NCI-H510A (cell line): Measurements from ENCODE around the gene C4B.
"Not testable (repeated sequence)": the region's sequence is repeated elsewhere in the genome, so short reads cannot be mapped to it uniquely, and the experiment has no call there.

Experiments used
- DNase-seq: peaks from one replicate; lab custom pipeline; 2025; lab: John Stamatoyannopoulos, UW

The C4B gene

GRCh38 chr6:32014547-32014946 lies at the start of gene C4B:
Gene C4B, plus strand, starts transcription at chr6:32014795. Its CDS starts 51 bp downstream, at chr6:32014846.
- DNase-seq = not testable (repeated sequence)

- DNase-seq = no peak
Observed at GRCh38 chr6:31965700-31966099, 48.9 kb upstream of the C4B start.

GRCh38 chr6:31966506-31966905 lies 48.1 kb upstream of the C4B start:
- no peak for DNase-seq

DNA sequence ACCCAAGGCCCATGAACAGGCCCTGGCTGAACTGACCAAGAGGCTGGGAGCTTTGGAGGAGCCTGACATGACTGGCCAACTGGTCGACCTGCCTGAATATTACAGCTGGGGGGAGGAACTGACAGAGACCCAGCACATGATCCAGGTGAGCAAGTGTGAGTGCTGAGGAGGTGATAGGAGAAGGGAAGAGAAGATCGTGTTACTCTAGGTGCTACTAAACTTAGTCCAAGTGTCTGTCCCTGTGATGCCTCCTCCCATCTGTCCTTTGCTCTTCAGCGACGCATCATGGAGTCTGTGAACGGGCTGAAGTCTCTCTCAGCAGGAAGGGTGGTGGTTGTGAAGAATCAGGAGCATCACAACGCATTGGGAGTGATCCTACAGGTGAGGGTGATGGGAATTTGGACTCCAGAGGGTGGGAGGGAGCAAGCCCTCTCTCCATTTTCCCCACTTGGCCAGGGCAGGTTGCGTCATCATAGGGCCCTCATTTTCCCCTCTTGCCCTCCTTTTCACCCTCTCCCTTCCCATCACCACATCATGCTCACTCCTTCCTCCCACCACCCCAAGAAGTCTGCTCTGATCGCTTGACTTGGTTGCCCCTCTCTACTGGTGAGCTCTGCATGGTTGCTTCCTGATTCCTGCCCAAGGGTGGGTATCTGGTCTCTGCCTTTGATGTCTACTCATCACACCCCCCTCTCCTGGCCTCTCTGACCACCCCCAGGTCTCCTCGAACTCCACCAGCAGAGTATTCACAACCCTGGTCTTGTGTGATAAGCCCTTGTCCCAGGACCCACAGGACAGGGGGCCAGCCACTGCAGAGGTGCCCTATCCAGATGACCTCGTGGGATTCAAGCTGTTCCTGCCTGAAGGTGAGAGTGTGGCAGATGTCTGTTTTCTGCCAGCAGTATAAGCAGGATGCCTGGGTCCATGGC lies 47.3 kb upstream of the C4B start:
- DNase-seq = no peak

DNA sequence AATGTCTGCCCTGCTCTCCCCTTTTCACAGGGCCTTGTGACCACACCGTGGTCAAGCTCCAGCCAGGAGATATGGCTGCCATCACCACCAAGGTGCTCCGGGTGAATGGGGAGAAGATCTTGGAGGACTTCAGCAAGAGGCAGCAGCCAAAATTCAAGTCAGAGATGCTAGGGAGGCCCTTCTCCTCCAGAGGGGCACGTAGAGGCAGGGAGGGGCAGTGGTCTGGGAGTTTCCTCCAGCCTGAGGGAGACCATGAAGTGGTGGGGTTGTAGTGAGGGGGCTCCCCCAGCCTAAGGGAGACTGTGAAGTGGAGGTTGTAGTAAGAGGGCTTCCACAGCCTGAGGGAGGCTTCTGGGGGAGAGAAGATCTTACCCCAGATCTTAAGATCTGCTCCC lies 46.7 kb upstream of the C4B start:
- no peak for DNase-seq

- no peak for DNase-seq
Observed at GRCh38 chr6:31968326-31968725, 46.3 kb upstream of the C4B start.

- DNase-seq = no peak
Observed at GRCh38 chr6:31968791-31969711, 45.5 kb upstream of the C4B start.

GRCh38 chr6:31969712-31970603 lies 44.6 kb upstream of the C4B start:
- no peak for DNase-seq

DNA sequence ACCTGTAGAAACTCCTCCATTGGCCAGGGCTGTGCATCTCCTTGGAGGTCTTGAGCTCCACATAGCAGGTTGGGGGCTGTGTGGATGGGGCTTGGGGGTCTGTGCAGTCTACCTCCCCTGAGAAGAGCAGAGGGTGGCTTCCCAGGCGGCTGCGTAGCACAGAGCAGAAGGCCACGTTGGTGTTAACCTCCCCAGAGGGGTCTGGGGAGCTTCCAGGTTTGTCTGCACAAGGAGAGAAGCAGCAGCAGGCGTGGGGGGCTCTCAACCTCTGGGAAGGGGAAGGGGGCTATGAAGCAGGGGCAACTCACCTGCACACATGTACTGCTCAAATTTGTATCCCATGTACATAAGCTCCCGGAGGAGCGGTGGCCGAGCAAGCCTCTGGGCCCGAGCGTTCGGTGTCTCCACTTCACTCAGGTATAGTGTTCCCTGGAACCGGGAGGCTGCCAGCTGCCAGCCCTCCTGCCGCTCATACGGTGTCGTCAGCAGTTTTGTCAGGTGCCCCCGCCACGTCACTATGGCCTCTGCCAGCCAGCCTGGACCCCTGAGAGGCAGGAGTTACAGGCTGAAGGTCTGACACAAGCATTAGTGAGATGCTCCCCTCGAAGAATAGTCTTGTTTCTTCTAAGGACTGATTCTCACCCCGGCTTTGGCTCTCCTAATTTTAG lies 43.9 kb upstream of the C4B start:
- peak; percentile 63 for DNase-seq

- DNase-seq = no peak
Observed at GRCh38 chr6:31971279-31971992, 43.2 kb upstream of the C4B start.

- DNase-seq = peak; percentile 100
Observed at GRCh38 chr6:31971993-31972708, 42.4 kb upstream of the C4B start, which contains the start of gene DXO. Gene DXO, minus strand, starts transcription at chr6:31972138. Its CDS starts 463 bp downstream, at chr6:31971675.

DNA sequence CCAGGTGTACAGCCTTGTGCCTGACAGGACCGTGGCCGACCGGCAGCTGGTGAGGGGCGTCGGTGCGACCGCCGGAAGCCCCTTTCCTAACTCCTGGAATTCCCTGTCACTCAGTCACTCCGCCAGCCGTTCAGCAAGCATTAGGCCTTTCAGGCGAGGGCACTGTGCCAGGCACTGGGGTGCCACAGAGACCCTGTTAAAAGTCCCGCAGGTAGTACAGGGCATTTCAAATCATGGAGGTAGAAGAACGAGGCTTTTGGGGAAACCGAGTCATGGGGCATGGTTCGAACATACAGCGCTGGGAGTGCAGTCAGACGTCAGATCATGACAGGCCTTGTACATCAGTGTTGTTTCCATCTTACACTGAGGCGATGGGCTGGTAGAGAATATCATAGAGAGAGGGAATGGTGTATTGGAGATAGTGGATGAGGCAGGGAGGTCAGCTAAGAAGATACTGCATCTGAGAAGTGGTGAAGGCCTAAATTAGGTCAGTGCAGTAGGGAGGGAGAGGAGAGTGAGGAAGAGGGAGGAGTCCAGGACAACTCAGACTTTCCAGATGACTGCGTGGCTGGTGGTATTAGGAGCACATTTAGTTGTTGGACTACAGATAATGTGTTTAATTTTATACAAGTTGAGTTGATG lies 41.8 kb upstream of the C4B start:
- DNase-seq = no peak

GRCh38 chr6:31976065-31976464 lies 38.5 kb upstream of the C4B start:
- not testable (repeated sequence) for DNase-seq

GRCh38 chr6:31977816-31978431 lies 36.7 kb upstream of the C4B start:
- no peak for DNase-seq

- no peak for DNase-seq
Observed at GRCh38 chr6:31978831-31979230, 35.8 kb upstream of the C4B start.

DNA sequence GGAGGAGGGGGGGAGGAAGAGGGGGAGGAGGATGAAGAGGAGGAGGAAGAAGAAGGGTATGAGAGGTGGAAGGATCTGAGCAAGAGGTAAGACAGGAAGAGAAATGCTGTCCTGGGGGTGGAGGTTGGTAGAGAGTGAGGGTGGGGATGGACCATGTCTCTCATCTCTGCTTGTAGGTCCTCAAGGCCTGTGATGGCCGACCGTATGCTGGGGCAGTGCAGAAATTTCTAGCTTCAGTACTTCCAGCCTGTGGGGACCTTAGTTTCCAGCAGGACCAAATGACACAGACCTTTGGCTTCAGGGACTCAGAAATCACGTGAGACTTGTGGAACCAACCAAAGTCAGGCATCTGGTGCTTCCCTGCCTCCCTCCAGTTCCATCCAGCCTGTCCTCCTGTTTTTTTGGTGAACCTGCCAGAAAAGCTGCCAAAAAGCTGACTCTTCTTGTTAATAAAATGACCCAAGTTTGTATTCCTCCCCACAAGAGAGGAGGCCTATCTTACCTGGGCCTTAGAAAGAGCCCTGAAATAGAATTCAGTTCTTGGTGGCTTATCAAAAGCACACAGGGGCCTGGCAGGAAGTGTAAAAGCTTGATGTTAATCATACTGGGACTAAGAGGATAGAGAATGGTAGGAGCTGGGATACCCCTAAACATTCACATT lies 35.2 kb upstream of the C4B start:
- no peak for DNase-seq

- not testable (repeated sequence) for DNase-seq
Observed at GRCh38 chr6:31980195-31980876, 34.3 kb upstream of the C4B start.

DNA sequence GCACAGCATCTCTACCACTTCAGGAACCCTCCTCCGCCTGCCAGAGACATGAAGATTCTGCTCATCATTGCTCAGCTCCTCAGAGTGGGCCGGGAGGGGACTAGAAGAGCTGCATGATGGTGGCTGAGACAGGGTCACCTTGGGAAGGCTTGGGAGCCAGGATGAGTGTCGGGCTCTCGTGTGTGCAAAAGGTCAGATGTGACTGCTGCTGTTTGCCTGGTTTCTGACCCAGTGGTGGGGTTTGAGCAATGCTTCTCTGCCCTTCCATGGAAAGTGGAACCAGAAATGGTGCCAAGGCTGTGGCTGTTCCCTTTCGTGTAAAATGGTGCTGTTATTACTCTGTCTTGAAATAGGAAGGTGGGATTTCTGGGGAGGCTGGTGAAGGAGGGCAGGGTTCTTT lies 33.6 kb upstream of the C4B start:
- DNase-seq = not testable (repeated sequence)
